HepG2 (cell line): ENCODE measurements around the gene RPS6KB1. TPM values are rescaled to one million over a fixed set of nuclear protein-coding genes. Genes with fewer than 3 reads are reported as not detected.

ENCODE experiments used
- AFF4 ChIP-seq: sonication (generic); formaldehyde crosslinking; IDR thresholded peaks from 2 replicates; pipeline ENCODE4 v1.4.0; 2020; ENCODE audit warnings: missing genetic modification reagents
- ASH2L ChIP-seq: fragments of 300-600, 200-600 bp; sonication (generic); IDR thresholded peaks from 2 replicates; pipeline ENCODE4 v1.7.0; 2017; ENCODE audit warnings: low read depth, mild to moderate bottlenecking, moderate library complexity, mixed read lengths, low read length; ENCODE audit not compliant: insufficient read length
- ATF4 ChIP-seq, 2 experiments: fragments of 450-650 bp in 1 of 2; sonication (generic) in 1 of 2; formaldehyde crosslinking; IDR thresholded peaks; 2 replicates each; pipeline versions ENCODE4 v1.5.0 to v1.8.0; 2020 to 2022; ENCODE audit warnings: mild to moderate bottlenecking in 1 of 2, missing genetic modification reagents in 1 of 2
- ELF1 ChIP-seq: sonication (generic); formaldehyde crosslinking; IDR thresholded peaks from 2 replicates; pipeline ENCODE4 v1.4.0; 2020; ENCODE audit warnings: missing genetic modification reagents
- ELK4 ChIP-seq: sonication (generic); formaldehyde crosslinking; IDR thresholded peaks from 2 replicates; pipeline ENCODE4 v1.9.0; 2021; ENCODE audit warnings: missing genetic modification reagents, borderline replicate concordance
- IKZF1 ChIP-seq: fragments of 450-650 bp; IDR thresholded peaks from 2 replicates; pipeline ENCODE4 v1.7.1; 2016
- PITX1 ChIP-seq: sonication (generic); formaldehyde crosslinking; IDR thresholded peaks from 2 replicates; pipeline ENCODE4 v1.5.1; 2020; ENCODE audit warnings: mild to moderate bottlenecking, missing genetic modification reagents
- RARA ChIP-seq: IDR thresholded peaks from 2 replicates; pipeline ENCODE4 v1.6.1; 2016; ENCODE audit warnings: missing genetic modification reagents, missing compliant biosample characterization
- SKI ChIP-seq: fragments of 450-650 bp; IDR thresholded peaks from one replicate; pipeline ENCODE4 v1.6.1; 2018; ENCODE audit warnings: mild to moderate bottlenecking; ENCODE audit not compliant: partially characterized antibody
- SRF ChIP-seq: IDR thresholded peaks from 2 replicates; pipeline ENCODE4 v1.6.1; 2011; ENCODE audit warnings: mild to moderate bottlenecking, low read depth, low read length, moderate library complexity
- ZNF317 ChIP-seq: sonication (generic); formaldehyde crosslinking; IDR thresholded peaks from 2 replicates; pipeline ENCODE4 v1.5.0; 2020; ENCODE audit warnings: mild to moderate bottlenecking, missing genetic modification reagents
- ZNF75D ChIP-seq: sonication (generic); formaldehyde crosslinking; IDR thresholded peaks from 2 replicates; pipeline ENCODE4 v1.8.1; 2023; ENCODE audit warnings: missing genetic modification reagents, mild to moderate bottlenecking, borderline replicate concordance
- polyA plus RNA-seq, 8 experiments: library from polyadenylated mRNA; depleted of rRNA in 3 of 8; stranded (reverse) in 7 of 8; unstranded in 1 of 8; fragments of >200 nt; fragmentation: Illumina TruSeq in 4 of 8; extraction: Trizol in 4 of 8; gene quantifications; 2 replicates each; pipeline versions ENCODE4 v1.2.1 to v1.2.3, GENCODE V29; 2011 to 2016; ENCODE audit warnings: low read depth in 4 of 8, missing spikeins in 1 of 8, mixed read lengths in 1 of 8; ENCODE audit not compliant: insufficient read depth in 1 of 8
- total RNA-seq, 5 experiments: library from RNA; depleted of rRNA; stranded (reverse); fragments of >200 nt; fragmentation: Illumina TruSeq; extraction: Trizol; gene quantifications; 2 replicates each; pipeline ENCODE4 v1.2.3, GENCODE V29; 2016; ENCODE audit warnings: low read depth in 1 of 5
- TF ChIP-seq, protein P1 (sequence below): sonication (generic); formaldehyde crosslinking; IDR thresholded peaks from 2 replicates; pipeline ENCODE4 v1.4.0; 2020; ENCODE audit warnings: missing genetic modification reagents, borderline replicate concordance
- TF ChIP-seq, protein P2 (sequence below): sonication (generic); formaldehyde crosslinking; IDR thresholded peaks from 2 replicates; pipeline ENCODE4 v1.4.0; 2020; ENCODE audit warnings: missing genetic modification reagents

Gene RPS6KB1
- total and polyA plus RNA-seq, 2 of the 13 experiments (the other 11 are each of a cell fraction or from before 2014, with no cell fraction given): 16.5 to 42.2 TPM

GRCh38 chr17:59845595-59846393 lies 47.1 kb upstream of the RPS6KB1 start (continued):
- peak in 1 of 2 experiments; percentile 56; a peak in 1 of 4 replicates for TF ChIP-seq ATF4 (CRISPR knock-in tag; IDR thresholded peaks at IDR 0.05)
- TF ChIP-seq ZNF317 (CRISPR knock-in tag): no peak
- TF ChIP-seq AFF4: peak; percentile 17; the same call in 1 of the 2 replicates
- TF ChIP-seq ELK4 (CRISPR knock-in tag): no peak
- TF ChIP-seq PITX1 (CRISPR knock-in tag): peak; percentile 53; the same call in 1 of the 2 replicates
- TF ChIP-seq, protein P1, sequence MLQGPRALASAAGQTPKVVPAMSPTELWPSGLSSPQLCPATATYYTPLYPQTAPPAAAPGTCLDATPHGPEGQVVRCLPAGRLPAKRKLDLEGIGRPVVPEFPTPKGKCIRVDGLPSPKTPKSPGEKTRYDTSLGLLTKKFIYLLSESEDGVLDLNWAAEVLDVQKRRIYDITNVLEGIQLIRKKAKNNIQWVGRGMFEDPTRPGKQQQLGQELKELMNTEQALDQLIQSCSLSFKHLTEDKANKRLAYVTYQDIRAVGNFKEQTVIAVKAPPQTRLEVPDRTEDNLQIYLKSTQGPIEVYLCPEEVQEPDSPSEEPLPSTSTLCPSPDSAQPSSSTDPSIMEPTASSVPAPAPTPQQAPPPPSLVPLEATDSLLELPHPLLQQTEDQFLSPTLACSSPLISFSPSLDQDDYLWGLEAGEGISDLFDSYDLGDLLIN (CRISPR knock-in tag): no peak
- no peak for TF ChIP-seq SRF
- TF ChIP-seq, protein P2, sequence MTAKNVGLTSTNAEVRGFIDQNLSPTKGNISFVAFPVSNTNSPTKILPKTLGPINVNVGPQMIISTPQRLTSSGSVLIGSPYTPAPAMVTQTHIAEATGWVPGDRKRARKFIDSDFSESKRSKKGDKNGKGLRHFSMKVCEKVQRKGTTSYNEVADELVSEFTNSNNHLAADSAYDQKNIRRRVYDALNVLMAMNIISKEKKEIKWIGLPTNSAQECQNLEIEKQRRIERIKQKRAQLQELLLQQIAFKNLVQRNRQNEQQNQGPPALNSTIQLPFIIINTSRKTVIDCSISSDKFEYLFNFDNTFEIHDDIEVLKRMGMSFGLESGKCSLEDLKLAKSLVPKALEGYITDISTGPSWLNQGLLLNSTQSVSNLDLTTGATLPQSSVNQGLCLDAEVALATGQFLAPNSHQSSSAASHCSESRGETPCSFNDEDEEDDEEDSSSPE: no peak
- TF ChIP-seq ELF1 (CRISPR knock-in tag): no peak
- peak; percentile 93 for TF ChIP-seq RARA (CRISPR knock-in tag)
- peak; percentile 41 for TF ChIP-seq SKI
- TF ChIP-seq ZNF75D (CRISPR knock-in tag): no peak
- TF ChIP-seq IKZF1: no peak
- TF ChIP-seq ASH2L: no peak
